SJCRH30 (cell line): ENCODE measurements around the gene CAPZA3. TPM values are rescaled to one million over a fixed set of nuclear protein-coding genes. Genes with fewer than 3 reads are reported as not detected.
A peak's percentile ranks its signal among the peaks of the same experiment; 100 is the strongest.
"Not testable (repeated sequence)": the region's sequence is repeated elsewhere in the genome, so short reads cannot be mapped to it uniquely, and the experiment has no call there.

Source experiments
- DNase-seq, 2 experiments: peaks; one replicate each; pipeline ENCODE4 v3.0.0-alpha.2; 2015 to 2020
- H3K27ac ChIP-seq: fragments of 250-450 bp; sonication (Bioruptor Pico); 2 replicates; pipeline ENCODE4 v1.5.1; 2020; ENCODE audit warnings: mild to moderate bottlenecking, moderate library complexity
- H3K27me3 ChIP-seq: fragments of 250-450 bp; sonication (Bioruptor Pico); 2 replicates; pipeline ENCODE4 v1.5.1; 2020; ENCODE audit warnings: mild to moderate bottlenecking, moderate library complexity
- H3K36me3 ChIP-seq: fragments of 250-450 bp; sonication (Bioruptor Pico); 2 replicates; pipeline ENCODE4 v1.5.1; 2020; ENCODE audit warnings: mild to moderate bottlenecking, moderate library complexity
- H3K4me1 ChIP-seq: fragments of 250-450 bp; sonication (Bioruptor Pico); 2 replicates; pipeline ENCODE4 v1.5.1; 2020; ENCODE audit warnings: mild to moderate bottlenecking, moderate library complexity
- H3K4me3 ChIP-seq: fragments of 250-450 bp; sonication (Bioruptor Pico); 2 replicates; pipeline ENCODE4 v1.5.1; 2020; ENCODE audit warnings: mild to moderate bottlenecking, moderate library complexity
- H3K9me3 ChIP-seq: fragments of 250-450 bp; sonication (Bioruptor Pico); replicated peaks from 2 replicates; pipeline ENCODE4 v1.5.1; 2020; ENCODE audit warnings: mild to moderate bottlenecking, moderate library complexity
- total RNA-seq: library from RNA; depleted of rRNA; stranded (reverse); fragments of >200 nt; shearing (Covaris generic); gene quantifications from 2 replicates; pipeline ENCODE4 v1.2.3, GENCODE V29; 2014

Gene CAPZA3
- total RNA-seq, 1 experiment from 2014 or later: not detected

DNA sequence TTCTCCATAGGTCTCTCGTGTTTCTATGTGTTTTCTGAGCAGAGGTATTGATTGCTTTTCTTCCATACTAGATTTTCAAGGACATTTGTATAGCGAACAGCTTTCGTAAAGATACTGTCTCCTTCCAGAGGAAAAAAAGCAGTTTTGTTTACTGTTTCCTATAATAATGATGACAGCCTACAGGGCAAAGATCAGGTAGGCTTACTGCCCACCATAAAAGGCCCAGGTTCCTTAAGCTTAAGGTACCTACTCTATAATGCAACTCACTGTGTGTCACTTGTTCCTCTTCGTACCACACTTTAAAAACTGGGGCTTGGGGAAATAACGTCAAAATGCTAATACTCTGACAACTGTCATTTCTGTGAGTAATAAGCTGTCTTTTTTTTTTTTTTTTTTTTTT lies 6.8 kb upstream of the CAPZA3 start:
- Histone ChIP-seq H3K4me3 (no peak overlapping the region), H3K9me3 (no peaks in the 10 kb centered on the region), H3K27ac (no peak overlapping the region), H3K27me3 (no peaks in the 10 kb centered on the region), H3K4me1 (no peaks in the 10 kb centered on the region), H3K36me3 (no peaks in the 10 kb centered on the region)
- DNase-seq: no peak

DNA sequence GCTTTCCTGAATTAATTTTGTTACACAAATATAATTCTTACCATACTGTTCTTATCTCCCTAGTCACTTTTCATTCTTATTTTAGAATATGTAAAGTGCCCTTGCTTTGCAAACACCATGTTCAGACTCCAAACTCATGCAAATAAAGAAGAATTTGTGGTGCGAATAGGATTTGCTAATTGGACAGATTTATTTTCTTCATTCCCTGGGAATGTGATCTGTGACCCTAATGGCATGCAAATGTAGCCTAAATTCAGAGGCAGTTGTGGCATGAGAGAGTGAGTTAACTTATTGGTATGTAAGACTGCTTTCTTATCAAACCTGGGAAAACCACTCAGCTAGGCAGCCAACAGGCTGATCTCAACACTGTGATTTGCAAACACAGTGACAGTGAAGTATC lies 10.0 kb downstream of the CAPZA3 start:
- no peak overlapping the region; the same call in 1 of the 2 replicates for H3K27ac ChIP-seq

DNA sequence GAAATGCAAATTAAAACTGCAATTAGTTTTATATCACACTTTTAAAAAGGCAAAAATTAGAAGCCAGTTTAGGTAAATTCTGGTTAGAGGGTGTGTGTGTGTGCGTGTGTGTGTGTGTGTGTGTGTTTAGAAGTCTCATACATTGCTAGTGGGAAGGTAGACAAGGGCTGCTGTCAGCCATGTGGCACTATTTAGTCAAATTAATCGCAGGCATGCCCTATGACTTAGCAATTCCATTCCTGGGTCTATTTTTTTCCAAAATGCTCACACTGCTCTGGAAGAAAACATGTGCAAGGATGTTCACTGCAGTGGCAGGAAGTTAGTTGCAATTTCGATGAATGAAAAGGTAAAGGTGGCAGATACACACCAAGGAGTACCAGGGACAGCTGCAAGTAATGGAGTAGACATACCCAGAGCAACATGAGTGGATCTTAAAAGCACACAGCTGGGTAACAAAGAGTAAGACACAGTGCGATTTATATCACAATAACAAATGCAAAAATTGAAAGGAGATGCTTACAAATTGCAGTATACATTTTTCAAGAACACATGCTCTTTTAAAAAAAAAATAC lies 11.6 kb downstream of the CAPZA3 start:
- Histone ChIP-seq H3K27ac (no peak overlapping the region), H3K4me1 (peaks cover 55% of the 10 kb centered on the region), H3K27me3 (no peaks in the 10 kb centered on the region), H3K36me3 (no peaks in the 10 kb centered on the region), H3K9me3 (no peaks in the 10 kb centered on the region), H3K4me3 (no peak overlapping the region)
- no peak for DNase-seq

More for the DNA sequence above, 10.0 kb downstream of the CAPZA3 start:
- no peaks in the 10 kb centered on the region for H3K9me3 ChIP-seq
- H3K27me3 ChIP-seq: no peaks in the 10 kb centered on the region
- H3K36me3 ChIP-seq: no peaks in the 10 kb centered on the region
- H3K4me1 ChIP-seq: peaks cover 43% of the 10 kb centered on the region
- H3K4me3 ChIP-seq: no peak overlapping the region
- no peak for DNase-seq

DNA sequence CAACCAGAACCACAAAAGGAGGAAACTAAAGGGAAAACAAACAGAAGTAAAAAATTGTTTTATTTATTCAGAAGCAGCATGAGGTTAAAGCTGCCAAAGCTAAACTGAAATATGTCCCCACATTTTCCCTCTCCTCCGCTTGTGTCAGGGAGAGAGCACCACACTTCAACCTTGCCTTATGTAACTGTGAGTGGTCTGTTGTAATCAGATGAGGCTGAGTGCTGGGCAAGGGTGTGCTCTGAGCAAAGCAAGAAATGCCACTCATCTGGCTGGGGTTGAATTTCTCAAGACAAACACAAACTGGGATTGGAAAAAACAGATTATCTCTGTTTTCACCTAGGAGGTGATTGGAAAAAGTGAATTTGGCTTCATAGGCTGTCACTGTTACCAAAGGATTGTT lies 12.2 kb downstream of the CAPZA3 start:
- no peaks in the 10 kb centered on the region for H3K27me3 ChIP-seq
- DNase-seq: no peak
- H3K4me3 ChIP-seq: no peak overlapping the region
- no peaks in the 10 kb centered on the region for H3K36me3 ChIP-seq
- H3K9me3 ChIP-seq: no peaks in the 10 kb centered on the region
- no peak overlapping the region for H3K27ac ChIP-seq
- peaks cover 55% of the 10 kb centered on the region for H3K4me1 ChIP-seq

DNA sequence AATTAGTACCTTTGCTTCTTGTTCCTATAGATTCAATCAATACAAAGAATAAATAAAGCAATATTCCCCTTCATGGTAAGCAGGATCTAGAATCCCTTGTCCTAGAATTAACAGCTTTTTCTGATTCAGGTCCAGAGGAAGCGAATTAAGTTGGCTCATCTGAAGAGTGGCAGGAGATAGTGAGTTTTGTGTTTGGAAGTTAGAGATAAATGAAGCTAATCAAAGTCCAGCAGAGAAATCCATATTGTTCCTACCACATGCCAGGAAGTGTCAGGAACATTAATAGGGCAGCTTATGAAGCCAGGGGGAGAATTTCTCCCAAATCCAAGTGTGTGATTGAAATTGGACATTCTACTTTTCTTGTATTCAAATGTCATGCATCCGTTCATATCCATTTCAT lies 13.9 kb downstream of the CAPZA3 start:
- peak overlapping the region; percentile 88 for H3K27ac ChIP-seq
- H3K27me3 ChIP-seq: no peaks in the 10 kb centered on the region
- H3K4me1 ChIP-seq: peaks cover 55% of the 10 kb centered on the region
- no peak for DNase-seq
- H3K9me3 ChIP-seq: no peaks in the 10 kb centered on the region
- no peaks in the 10 kb centered on the region for H3K36me3 ChIP-seq
- no peak overlapping the region for H3K4me3 ChIP-seq

DNA sequence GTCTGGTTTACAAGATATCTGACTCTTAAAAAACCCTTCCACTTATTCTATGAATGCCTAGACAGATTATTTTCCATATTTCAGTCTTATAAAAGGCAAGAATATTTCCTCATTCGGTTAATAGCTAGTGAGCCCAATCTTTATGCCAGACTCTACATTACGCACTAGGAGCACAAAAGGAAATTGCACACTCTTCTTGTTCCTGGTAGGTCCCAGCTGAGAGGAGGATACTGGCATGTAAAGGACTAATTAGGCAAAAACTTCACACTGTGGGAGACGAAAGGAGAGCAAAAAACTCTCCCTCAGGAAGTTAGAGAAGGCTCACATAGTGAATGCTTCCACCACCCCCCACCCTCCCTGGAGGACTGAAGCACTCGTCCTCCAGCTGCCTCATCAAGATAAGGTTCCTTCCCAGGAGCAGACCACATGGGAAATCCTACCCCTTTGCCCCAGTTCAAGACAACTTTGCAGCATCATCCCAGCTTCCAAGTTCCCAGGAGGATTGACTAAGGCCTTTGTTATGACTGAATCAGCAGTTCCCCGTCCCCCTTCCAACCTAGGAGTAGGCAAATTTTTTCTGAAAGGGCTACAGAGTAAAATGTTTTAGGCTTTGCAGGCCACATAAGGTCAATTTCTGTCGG lies 14.5 kb downstream of the CAPZA3 start:
- Histone ChIP-seq H3K27ac (peak overlapping the region; percentile 88), H3K27me3 (no peaks in the 10 kb centered on the region), H3K36me3 (no peaks in the 10 kb centered on the region), H3K9me3 (no peaks in the 10 kb centered on the region), H3K4me3 (no peak overlapping the region), H3K4me1 (peaks cover 54% of the 10 kb centered on the region)
- peak; percentile 82 to 92 for DNase-seq

DNA sequence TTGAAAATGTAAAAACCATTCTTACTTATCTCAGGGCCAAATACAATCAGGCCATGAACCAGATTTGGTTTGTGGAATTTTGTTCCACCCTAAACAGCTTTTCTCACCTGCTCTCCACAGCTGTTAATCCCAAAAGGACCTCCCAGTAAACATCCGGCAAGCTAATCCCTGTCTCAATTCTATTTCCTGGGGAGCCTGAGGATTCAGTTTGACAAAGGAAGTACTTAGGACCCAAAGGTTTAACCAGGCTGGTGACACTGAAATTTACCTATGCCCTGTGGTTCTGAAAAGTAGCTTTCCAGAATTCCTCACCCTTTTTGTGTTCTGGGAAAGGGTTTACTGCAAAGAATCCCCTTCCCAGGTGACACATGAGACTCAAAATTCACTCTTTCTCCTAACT lies 15.0 kb downstream of the CAPZA3 start:
- Histone ChIP-seq H3K4me1 (peaks cover 49% of the 10 kb centered on the region), H3K27me3 (no peaks in the 10 kb centered on the region), H3K9me3 (no peaks in the 10 kb centered on the region), H3K4me3 (0 out of 2 replicates have a peak overlapping the region, but pooled peaks have one; percentile 2), H3K36me3 (no peaks in the 10 kb centered on the region), H3K27ac (peak overlapping the region; percentile 88)
- peak; percentile 59 to 88 for DNase-seq

DNA sequence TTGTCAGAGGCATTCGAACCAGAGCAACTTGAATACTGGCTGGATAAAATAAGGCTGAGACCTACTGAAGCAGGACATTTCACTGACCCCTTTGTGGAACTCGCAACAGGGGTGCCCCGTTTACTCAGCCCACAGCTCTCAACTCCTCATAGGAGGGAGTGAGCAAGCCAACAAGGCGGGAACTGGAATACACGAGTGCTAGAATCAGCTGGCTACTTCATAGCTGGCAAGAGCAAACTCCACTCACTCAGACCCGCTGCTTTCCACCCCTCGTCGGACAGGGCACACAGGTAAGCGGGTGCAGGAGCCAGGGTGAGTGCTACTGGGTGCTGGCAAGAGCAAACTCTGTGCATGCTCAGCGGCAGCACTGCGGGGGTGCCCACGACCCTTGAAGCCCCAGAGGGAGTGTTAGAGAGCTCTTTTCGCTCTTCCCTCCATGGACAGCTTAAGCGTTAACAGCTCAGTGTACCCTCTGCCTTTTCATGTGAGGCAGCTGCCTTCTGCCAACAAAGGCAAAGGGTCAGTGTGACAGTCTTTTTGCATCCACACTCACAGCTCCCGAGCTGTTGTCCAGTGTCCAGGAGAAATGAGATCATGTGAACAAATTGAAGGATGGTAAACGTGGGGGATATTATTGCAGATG lies 15.7 kb downstream of the CAPZA3 start:
- peaks cover 42% of the 10 kb centered on the region for H3K4me1 ChIP-seq
- H3K9me3 ChIP-seq: no peaks in the 10 kb centered on the region
- peak overlapping the region; percentile 88 for H3K27ac ChIP-seq
- 0 out of 2 replicates have a peak overlapping the region, but pooled peaks have one; percentile 2 for H3K4me3 ChIP-seq
- DNase-seq: peak; percentile 18 to 50
- no peaks in the 10 kb centered on the region for H3K27me3 ChIP-seq
- no peaks in the 10 kb centered on the region for H3K36me3 ChIP-seq

DNA sequence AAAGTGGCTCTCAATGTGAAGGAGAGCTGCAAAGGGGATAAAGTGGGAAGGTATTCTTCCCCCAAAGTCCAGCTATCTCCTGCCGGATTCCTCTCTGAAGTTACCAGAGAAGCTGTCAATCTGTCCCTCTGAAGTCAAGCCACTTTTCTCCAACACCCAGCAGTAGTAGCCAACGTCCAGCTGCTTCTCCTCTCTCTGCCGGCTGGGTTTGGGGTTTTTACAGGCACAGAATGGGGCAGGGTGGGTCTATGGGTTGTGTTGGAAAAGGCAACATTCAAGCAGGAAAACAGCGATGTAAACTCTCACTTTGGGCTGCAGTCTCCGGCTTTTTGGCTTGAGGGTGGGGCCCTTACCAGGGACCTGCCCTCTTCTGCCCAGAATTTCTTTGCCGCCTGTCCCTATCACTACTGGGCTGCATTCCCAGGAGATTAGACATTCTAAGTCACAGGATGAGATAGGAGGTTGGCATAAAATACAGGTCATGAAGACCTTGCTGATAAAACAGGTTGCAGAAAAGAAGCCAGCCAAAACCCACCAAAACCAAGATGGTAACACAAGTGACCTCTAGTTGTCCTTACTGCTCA lies 16.3 kb downstream of the CAPZA3 start:
- peaks cover 37% of the 10 kb centered on the region for H3K4me1 ChIP-seq
- H3K36me3 ChIP-seq: no peaks in the 10 kb centered on the region
- no peaks in the 10 kb centered on the region for H3K9me3 ChIP-seq
- no peak for DNase-seq
- no peaks in the 10 kb centered on the region for H3K27me3 ChIP-seq
- H3K4me3 ChIP-seq: no peak overlapping the region
- peak overlapping the region; percentile 88 for H3K27ac ChIP-seq

DNA sequence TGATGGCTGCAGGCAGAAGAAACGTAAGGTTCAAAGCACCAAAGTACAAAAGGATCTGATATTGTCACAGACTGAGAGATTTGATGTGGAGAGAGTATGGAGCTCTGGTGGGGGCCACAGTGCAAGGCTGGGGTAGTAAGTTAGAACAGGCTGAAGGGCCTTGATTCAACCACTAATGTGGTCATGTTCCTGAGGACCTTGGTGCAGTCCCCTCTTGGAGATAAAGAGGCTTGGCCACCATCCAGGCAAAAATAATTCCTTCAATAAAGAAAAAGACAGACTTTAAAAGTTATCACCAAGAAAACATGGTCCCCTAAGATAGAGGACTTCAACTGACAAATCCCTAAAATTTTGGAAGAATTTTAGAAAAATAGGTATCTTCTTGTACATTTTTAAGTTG lies 17.4 kb downstream of the CAPZA3 start:
- H3K4me1 ChIP-seq: peaks cover 30% of the 10 kb centered on the region
- DNase-seq: no peak

DNA sequence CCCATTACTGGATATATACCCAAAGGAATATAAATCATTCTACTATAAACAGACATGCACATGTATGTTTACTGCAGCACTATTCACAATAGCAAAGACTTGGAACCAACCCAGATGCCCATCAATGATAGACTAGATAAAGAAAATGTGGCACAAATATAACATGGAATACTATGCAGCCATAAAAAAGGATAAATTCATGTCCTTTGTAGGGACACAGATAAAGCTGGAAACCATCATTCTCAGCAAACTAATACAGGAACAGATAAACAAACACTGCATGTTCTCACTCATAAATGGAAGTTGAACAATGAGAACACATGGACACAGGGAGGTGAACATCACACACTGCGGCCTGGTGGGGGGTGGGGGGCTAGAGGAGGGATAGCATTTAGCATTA lies 28.6 kb downstream of the CAPZA3 start:
- not testable (repeated sequence) for H3K4me1 ChIP-seq, H3K4me3 ChIP-seq, H3K27ac ChIP-seq, H3K9me3 ChIP-seq, H3K36me3 ChIP-seq, H3K27me3 ChIP-seq, DNase-seq

More for the DNA sequence above, 17.4 kb downstream of the CAPZA3 start:
- Histone ChIP-seq H3K4me3 (no peak overlapping the region), H3K9me3 (no peaks in the 10 kb centered on the region), H3K27me3 (no peaks in the 10 kb centered on the region), H3K27ac (no peak overlapping the region), H3K36me3 (no peaks in the 10 kb centered on the region)

DNA sequence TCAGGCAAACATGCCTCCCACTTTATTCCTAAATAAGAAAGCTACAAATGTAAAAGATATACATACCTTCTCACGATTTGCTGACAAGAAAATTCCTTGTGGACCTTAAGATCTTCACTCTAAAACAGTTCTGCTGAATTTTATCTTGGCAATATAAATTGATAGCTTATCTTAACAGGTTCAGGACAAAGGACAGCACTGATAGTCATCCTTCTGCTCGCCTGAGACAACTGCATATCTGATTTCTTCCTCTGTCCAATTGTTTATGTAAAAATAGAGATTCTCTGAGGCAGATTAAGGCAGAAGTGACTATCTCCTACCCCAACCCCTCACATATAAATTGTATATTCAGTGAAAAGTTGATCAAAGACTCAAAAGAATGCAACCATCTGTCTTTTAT lies 44.9 kb downstream of the CAPZA3 start:
- Histone ChIP-seq H3K27me3 (no peaks in the 10 kb centered on the region), H3K9me3 (no peaks in the 10 kb centered on the region)
- DNase-seq: no peak

DNA sequence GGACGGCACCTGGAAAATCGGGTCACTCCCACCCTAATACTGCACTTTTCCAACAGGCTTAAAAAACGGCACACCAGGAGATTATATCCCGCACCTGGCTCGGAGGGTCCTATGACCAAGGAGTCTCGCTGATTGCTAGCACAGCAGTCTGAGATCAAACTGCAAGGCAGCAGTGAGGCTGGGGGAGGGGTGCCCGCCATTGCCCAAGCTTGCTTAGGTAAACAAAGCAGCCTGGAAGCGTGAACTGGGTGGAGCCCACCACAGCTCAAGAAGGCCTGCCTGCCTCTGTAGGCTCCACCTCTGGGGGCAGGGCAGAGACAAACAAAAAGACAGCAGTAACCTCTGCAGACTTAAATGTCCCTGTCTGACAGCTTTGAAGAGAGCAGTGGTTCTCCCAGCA lies 47.5 kb downstream of the CAPZA3 start:
- H3K9me3 ChIP-seq, DNase-seq, H3K4me3 ChIP-seq, H3K4me1 ChIP-seq, H3K27me3 ChIP-seq, H3K36me3 ChIP-seq, H3K27ac ChIP-seq: not testable (repeated sequence)

More for the DNA sequence above, 44.9 kb downstream of the CAPZA3 start:
- Histone ChIP-seq H3K4me1 (no peaks in the 10 kb centered on the region), H3K4me3 (no peak overlapping the region), H3K27ac (no peak overlapping the region), H3K36me3 (no peaks in the 10 kb centered on the region)
